Fibroblast of skin of back (primary cell): ENCODE measurements around the gene TLR8. TPM values are rescaled to one million over a fixed set of nuclear protein-coding genes. Genes with fewer than 3 reads are reported as not detected.
A peak's percentile ranks its signal among the peaks of the same experiment; 100 is the strongest.

Experiments
- DNase-seq: peaks from one replicate; pipeline ENCODE4 v3.0.0-alpha.2; 2013
- polyA plus RNA-seq, 2 experiments: library from polyadenylated mRNA; unstranded; fragments of 120-200 nt; gene quantifications; one replicate each; pipeline ENCODE4 v1.2.1, GENCODE V29; 2013; ENCODE audit not compliant: insufficient read length in 2 of 2

Gene TLR8
- not detected for polyA plus RNA-seq (2013, experiment 1 of 2; ENCODE audit: insufficient read length)
- not detected for polyA plus RNA-seq (2013, experiment 2 of 2; ENCODE audit: insufficient read length)

GRCh38 chrX:12906046-12906761 is at the start of gene TLR8:
TSS of gene TLR8 (plus strand) at chrX:12906620. CDS start at chrX:12906707, 87 bp downstream.
- DNase-seq = no peak

- DNase-seq = no peak
These were observed 41.1 kb upstream of the TLR8 start for GRCh38 chrX:12865359-12865758.

GRCh38 chrX:12866451-12867377 is 39.7 kb upstream of the TLR8 start, which contains the start of gene TLR7:
TSS of gene TLR7 (plus strand) at chrX:12867072. CDS start at chrX:12867579, 507 bp downstream.
- DNase-seq = no peak

GRCh38 chrX:12867685-12868084 is 38.7 kb upstream of the TLR8 start:
- DNase-seq = no peak

DNA sequence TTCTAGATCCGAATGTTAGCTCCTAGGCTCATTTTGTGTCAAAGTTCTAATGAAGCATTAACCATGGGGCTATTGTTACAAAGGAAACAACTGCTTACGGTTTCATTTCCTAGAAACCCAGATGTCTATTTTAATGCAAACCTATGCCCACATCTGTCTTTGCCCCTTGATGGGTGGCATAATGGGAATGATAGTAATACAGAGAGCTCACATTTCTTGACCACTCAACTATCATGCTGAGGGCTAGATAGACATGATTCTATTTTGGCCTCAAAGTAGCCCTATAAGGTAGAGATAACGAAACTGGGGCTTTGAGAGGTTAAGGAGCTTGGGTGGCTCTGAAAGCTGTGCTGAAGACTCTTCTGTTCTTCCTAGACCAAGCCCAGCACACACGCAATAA is 37.7 kb upstream of the TLR8 start:
- no peak for DNase-seq

DNA sequence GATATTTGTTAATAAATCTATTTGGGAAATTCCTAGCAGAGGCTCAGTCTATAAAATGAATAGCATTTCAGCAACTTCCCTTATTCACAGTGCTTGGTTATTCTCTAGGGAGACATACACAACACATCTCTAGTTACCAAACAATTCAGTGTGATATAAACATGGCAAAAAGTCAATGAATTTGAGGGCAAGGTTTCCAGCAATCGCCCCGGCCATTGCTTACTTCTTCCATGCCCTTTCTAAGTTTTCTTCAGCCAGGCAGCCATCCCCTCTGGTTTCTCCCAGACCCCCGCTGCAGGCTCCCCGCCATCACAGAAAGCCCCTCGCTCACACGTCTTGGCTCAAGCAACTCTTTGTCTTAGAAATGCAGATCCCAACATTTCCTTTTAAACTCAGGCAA is 35.2 kb upstream of the TLR8 start:
- no peak for DNase-seq

GRCh38 chrX:12872741-12873140 is 33.7 kb upstream of the TLR8 start:
- no peak for DNase-seq

DNA sequence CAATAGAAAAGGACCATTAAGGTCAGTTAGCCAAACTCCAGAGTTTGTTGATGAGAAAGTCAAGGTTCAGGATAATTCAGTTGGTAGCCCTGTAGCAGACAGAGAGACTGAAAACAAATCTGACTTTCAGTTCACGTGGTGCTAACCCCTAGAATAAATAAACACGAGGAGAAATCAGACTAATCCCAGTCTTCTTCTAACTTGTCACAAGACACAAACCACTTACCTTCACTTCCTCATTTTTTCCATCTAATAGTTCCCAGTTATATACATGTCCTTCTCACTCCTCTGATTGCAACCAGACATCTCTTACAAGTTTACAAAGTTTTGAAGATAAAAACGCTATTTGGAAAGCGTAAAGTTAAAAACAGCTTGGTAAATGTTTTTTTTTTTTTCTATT is 31.8 kb upstream of the TLR8 start:
- DNase-seq = no peak

- DNase-seq = no peak
These were observed 29.0 kb upstream of the TLR8 start for GRCh38 chrX:12877386-12877785.

DNA sequence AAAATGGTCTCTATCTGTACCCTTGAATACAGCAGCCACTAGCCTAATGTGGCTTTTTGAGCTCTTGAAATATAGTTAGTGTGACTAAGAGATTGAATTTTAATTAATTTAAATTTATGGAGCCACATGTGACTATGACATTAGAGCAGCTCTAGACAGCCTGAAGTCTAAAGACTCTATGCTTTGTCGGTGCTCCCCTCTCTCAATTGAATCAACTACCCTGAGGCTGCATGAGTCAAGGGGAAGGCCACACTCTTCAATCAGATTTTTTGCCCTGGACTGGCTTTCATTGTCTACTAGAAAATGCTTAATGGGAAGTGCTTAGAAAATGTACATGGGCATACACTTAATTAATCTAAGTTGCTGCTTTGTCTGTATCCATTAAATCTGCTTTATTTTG is 27.9 kb upstream of the TLR8 start:
- DNase-seq = no peak

- no peak for DNase-seq
These were observed 24.5 kb upstream of the TLR8 start for GRCh38 chrX:12881914-12882313.

DNA sequence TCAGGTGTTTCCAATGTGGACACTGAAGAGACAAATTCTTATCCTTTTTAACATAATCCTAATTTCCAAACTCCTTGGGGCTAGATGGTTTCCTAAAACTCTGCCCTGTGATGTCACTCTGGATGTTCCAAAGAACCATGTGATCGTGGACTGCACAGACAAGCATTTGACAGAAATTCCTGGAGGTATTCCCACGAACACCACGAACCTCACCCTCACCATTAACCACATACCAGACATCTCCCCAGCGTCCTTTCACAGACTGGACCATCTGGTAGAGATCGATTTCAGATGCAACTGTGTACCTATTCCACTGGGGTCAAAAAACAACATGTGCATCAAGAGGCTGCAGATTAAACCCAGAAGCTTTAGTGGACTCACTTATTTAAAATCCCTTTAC is 20.9 kb upstream of the TLR8 start:
- DNase-seq = no peak

- no peak for DNase-seq
These were observed 19.9 kb upstream of the TLR8 start for GRCh38 chrX:12886545-12886944.

DNA sequence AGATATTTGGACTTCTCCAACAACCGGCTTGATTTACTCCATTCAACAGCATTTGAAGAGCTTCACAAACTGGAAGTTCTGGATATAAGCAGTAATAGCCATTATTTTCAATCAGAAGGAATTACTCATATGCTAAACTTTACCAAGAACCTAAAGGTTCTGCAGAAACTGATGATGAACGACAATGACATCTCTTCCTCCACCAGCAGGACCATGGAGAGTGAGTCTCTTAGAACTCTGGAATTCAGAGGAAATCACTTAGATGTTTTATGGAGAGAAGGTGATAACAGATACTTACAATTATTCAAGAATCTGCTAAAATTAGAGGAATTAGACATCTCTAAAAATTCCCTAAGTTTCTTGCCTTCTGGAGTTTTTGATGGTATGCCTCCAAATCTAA is 19.3 kb upstream of the TLR8 start:
- no peak for DNase-seq

DNA sequence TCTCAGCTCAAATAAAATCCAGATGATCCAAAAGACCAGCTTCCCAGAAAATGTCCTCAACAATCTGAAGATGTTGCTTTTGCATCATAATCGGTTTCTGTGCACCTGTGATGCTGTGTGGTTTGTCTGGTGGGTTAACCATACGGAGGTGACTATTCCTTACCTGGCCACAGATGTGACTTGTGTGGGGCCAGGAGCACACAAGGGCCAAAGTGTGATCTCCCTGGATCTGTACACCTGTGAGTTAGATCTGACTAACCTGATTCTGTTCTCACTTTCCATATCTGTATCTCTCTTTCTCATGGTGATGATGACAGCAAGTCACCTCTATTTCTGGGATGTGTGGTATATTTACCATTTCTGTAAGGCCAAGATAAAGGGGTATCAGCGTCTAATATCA is 18.7 kb upstream of the TLR8 start:
- DNase-seq = no peak

- no peak for DNase-seq
These were observed 16.0 kb upstream of the TLR8 start for GRCh38 chrX:12890467-12890866.

DNA sequence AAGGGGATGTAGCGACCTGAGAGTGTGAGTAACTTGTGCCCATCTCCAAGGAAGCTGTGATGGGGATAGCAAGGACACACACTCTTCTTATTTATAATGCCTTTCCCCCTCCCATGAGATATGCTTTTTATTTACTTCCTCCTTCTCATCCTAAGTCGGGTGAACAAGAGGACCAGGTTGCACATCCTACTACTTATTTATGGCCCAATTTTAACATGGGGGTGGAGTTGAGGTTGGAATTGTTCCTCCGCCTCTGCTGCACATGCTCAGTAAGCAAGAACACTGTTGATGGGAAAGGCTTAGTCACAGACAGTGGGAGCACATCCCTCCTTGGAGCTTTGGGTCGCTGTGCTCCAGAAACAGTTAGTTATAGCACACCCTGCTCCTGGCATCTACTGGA is 15.2 kb upstream of the TLR8 start:
- DNase-seq = no peak

DNA sequence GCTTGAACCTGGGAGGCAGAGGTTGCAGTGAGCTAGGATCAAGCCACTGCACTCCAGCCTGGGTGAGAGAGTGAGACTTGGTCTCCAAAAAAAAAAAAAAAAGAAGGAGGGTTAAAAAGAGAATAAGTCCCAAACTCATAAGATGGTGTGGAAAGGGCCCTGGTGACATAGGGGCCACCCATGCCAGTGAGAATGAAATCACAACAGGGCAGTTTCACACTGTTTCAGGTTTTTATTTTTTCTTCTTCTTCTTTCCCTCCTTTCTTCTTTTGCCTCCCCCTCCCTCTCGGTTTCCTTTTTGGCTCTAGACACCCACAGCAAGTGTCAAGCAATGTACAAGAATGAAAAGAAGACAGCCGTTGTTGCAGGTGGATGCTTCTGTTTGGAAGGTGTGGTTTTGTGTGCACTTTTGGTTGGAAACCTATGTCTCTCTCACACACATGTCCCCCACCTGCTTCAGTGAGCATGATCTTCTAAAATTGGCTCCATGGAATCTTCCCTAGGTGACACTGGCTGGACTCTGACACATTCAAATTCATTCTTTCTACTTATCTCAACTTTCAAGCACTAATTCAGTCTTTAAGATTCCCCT is 14.4 kb upstream of the TLR8 start:
- DNase-seq = no peak

DNA sequence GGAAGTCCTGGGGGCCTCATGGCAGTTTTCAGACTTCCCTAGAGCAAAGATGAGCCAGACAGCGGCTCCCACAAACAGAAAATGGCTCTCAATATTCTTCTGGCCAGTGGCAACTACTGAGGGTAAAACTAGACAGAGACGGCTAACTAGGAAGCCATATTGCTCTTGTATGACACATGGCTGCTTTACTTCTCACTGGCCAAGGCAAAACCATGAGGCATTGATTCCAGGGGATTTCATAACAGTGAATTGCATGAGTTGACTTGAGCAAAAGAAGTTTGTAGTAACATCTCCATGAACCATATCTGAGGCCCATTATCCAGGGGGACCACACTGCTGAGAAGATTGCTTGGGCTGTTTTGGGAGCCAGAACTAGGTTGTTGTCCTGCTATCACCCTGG is 13.7 kb upstream of the TLR8 start:
- no peak for DNase-seq

DNA sequence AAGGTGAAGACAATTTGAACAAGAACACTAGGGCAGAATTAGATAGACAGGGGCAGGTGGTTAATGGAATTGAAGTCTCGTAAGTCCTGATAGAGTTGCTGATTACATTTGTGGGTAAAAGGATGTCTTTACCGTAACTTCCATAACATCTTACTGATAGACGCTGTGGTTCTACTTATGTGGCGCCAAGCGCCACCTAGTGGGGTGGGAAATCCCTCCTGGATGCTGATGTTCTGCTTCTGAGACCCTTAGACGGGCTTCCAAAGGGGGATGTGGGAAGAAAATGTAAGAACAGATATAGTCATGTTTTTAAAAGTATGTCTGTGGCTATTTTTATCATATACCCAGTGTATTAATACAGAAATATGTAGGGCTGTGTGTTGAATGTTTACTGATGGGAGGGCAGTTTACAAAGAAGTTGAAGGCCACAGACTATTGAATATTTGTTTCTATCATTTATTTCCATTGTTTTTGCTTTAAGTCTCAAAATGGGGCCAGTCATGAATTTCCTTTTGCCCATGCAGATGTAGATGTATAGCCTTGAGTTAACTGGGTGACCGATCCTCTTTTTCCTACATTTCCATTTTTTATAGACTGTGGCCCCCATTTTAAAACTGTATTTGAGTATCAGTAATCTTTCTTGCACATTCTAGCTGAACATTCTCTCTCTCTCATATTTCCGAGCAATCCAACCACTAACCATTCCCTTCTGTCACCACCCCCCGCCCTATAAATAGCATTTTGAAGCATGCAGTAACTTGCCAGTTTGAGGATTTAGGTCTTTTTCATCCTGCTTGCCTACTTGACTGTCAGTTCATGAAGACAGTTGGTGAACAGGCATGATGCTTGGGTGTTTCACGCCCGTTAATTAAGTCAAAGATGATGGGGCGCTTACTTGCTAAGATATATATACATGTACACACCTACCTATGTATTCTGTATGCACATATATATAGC is 12.1 kb upstream of the TLR8 start:
- DNase-seq = peak; percentile 28

DNA sequence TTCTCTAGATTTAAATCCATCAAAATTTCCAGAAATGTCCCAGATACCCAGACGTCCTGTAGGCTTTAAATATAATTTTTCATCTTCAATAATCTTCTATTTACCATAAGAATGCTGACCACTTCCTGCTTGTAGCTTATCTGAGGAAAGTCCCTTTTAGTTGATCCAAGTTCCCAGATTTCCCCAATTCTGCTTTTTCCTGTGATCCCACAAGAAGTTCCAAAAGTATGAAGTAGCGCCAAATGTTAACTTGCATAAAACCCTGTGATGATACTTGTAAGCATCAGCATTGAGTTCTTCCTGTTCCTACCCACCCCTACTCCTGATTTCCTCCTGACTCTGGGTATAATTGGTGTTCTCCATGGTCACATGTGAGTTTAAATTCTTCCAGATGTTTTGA is 10.6 kb upstream of the TLR8 start:
- no peak for DNase-seq

GRCh38 chrX:12896935-12897334 is 9.5 kb upstream of the TLR8 start:
- DNase-seq = no peak
